Endothelial cell of umbilical vein (primary cell): Measurements from ENCODE around the gene NAT16. TPM values are rescaled to one million over a fixed set of nuclear protein-coding genes. Genes with fewer than 3 reads are reported as not detected.

Source experiments
- BruUV-seq: library from RNA; stranded (reverse); fragments of 400-500 nt; replicated peaks from 2 replicates; lab custom pipeline; 2021; lab: Mats Ljungman, UMichigan
- CTCF ChIA-PET: fragments of 300-600, 350-600 bp; sonication (Branson Sonifier 250); formaldehyde crosslinking; loops from one replicate; lab custom pipeline; 2021; ENCODE audit warnings: antibody characterized with exemption, inconsistent platforms; lab: Charles Lee
- POLR2A ChIA-PET: fragments of 300-600, 350-600 bp; sonication (Branson Sonifier 250); formaldehyde crosslinking; loops from one replicate; lab custom pipeline; 2021; ENCODE audit warnings: antibody characterized with exemption, inconsistent platforms; lab: Charles Lee
- DNase-seq: peaks from one replicate; pipeline ENCODE4 v3.0.0-alpha.2; 2011; ENCODE audit warnings: low read depth, low spot score
- FAIRE-seq: peaks from 2 replicates; lab custom pipeline; 2011; peaks lifted over from hg19 to GRCh38; lab: Jason Lieb, UNC
- H2AFZ ChIP-seq: 2 replicates; pipeline ENCODE4 v1.6.0; 2012; ENCODE audit warnings: low read depth, low read length, control low read depth, inconsistent platforms
- H3K27ac ChIP-seq: 2 replicates; pipeline ENCODE4 v1.5.1; 2011; ENCODE audit warnings: low read depth, mild to moderate bottlenecking, control low read depth, low read length, moderate library complexity; ENCODE audit not compliant: insufficient read depth
- H3K27me3 ChIP-seq, 2 experiments: 2 replicates each; pipeline versions ENCODE4 v1.6.0 to v1.6.1; 2011; ENCODE audit warnings: low read length in 2 of 2, mixed read lengths in 1 of 2; ENCODE audit not compliant: control insufficient read depth in 2 of 2, insufficient read depth in 2 of 2
- H3K36me3 ChIP-seq, 2 experiments: 2 replicates in 1 of 2; 3 replicates in 1 of 2; pipeline ENCODE4 v1.5.1; 2011; ENCODE audit warnings: low read length in 2 of 2, mild to moderate bottlenecking in 1 of 2, moderate library complexity in 1 of 2; ENCODE audit not compliant: control insufficient read depth in 2 of 2, insufficient read depth in 2 of 2; ENCODE audit errors: extremely low read depth in 1 of 2
- H3K4me1 ChIP-seq: 3 replicates; pipeline ENCODE4 v1.5.1; 2011; ENCODE audit warnings: mild to moderate bottlenecking, low read length; ENCODE audit not compliant: control insufficient read depth, insufficient read depth; ENCODE audit errors: extremely low read depth
- H3K4me2 ChIP-seq: 2 replicates; pipeline ENCODE4 v1.6.1; 2011; ENCODE audit warnings: low read length, control low read depth, mixed read lengths; ENCODE audit not compliant: insufficient read depth
- H3K4me3 ChIP-seq, 3 experiments: fragments of 200-600 bp in 1 of 3; sonication (generic), shearing (Covaris generic) in 1 of 3; replicated peaks in 1 of 3; 2 replicates each; pipeline ENCODE4 v1.5.1; 2011 to 2016; ENCODE audit warnings: control low read depth in 3 of 3, low read length in 3 of 3, mild to moderate bottlenecking in 2 of 3, inconsistent platforms in 1 of 3, low read depth in 1 of 3, moderate library complexity in 1 of 3; ENCODE audit not compliant: insufficient read depth in 1 of 3
- H3K79me2 ChIP-seq: 2 replicates; pipeline ENCODE4 v1.6.0; 2012; ENCODE audit warnings: low read length, inconsistent platforms; ENCODE audit not compliant: control insufficient read depth, insufficient read depth
- H3K9ac ChIP-seq: replicated peaks from 2 replicates; pipeline ENCODE3; 2011; ENCODE audit warnings: low read length, control low read depth; ENCODE audit not compliant: insufficient read depth; ENCODE audit errors: extremely low read depth
- H3K9me1 ChIP-seq: replicated peaks from 3 replicates; pipeline ENCODE4 v1.6.0; 2011; ENCODE audit warnings: mild to moderate bottlenecking, low read length; ENCODE audit not compliant: control insufficient read depth, insufficient read depth; ENCODE audit errors: extremely low read depth
- H3K9me3 ChIP-seq: replicated peaks from 2 replicates; pipeline ENCODE4 v1.5.1; 2012; ENCODE audit warnings: low read length, inconsistent platforms; ENCODE audit not compliant: control insufficient read depth, insufficient read depth
- H4K20me1 ChIP-seq: replicated peaks from 2 replicates; pipeline ENCODE3; 2011; ENCODE audit warnings: mild to moderate bottlenecking, low read length; ENCODE audit not compliant: control insufficient read depth, insufficient read depth; ENCODE audit errors: extremely low read depth
- EZH2 ChIP-seq: IDR thresholded peaks from 2 replicates; pipeline ENCODE4 v1.6.1; 2012; ENCODE audit warnings: borderline replicate concordance, low read depth, mild to moderate bottlenecking, moderate library complexity, low read length, inconsistent platforms; ENCODE audit not compliant: severe bottlenecking
- FOS ChIP-seq: IDR thresholded peaks from 2 replicates; pipeline ENCODE4 v1.6.1; 2011; ENCODE audit warnings: mild to moderate bottlenecking, low read length, moderate library complexity, borderline replicate concordance; ENCODE audit not compliant: insufficient read depth
- GATA2 ChIP-seq: IDR thresholded peaks from 2 replicates; pipeline ENCODE4 v1.7.0; 2011; ENCODE audit warnings: low read depth, mild to moderate bottlenecking, moderate library complexity, mixed read lengths, low read length; ENCODE audit not compliant: insufficient read length, insufficient read depth
- JUN ChIP-seq: IDR thresholded peaks from 2 replicates; pipeline ENCODE4 v1.6.1; 2011; ENCODE audit warnings: borderline replicate concordance, low read depth; ENCODE audit not compliant: insufficient read length, insufficient read depth
- MAX ChIP-seq: IDR thresholded peaks from 2 replicates; pipeline ENCODE4 v1.6.1; 2011; ENCODE audit not compliant: insufficient read depth, insufficient read length
- MYC ChIP-seq: IDR thresholded peaks from one replicate; pipeline ENCODE4 v1.6.1; 2011; ENCODE audit warnings: mild to moderate bottlenecking, low read depth, low read length
- POLR2A ChIP-seq: IDR thresholded peaks from 2 replicates; pipeline ENCODE4 v1.6.1; 2012; ENCODE audit warnings: low read depth, mild to moderate bottlenecking, control low read depth, low read length
- POLR2AphosphoS5 ChIP-seq: IDR thresholded peaks from 2 replicates; pipeline ENCODE4 v1.6.1; 2012; ENCODE audit warnings: low read depth, mild to moderate bottlenecking, control low read depth, low read length, moderate library complexity; ENCODE audit not compliant: insufficient read depth
- dilution Hi-C: fragments of 300-500 bp; cut with MboI; formaldehyde crosslinking; loops from one replicate; pipeline ENCODE4 v1.15.0; 2019; ENCODE audit warnings: low sequenced_read_pairs; ENCODE audit not compliant: extremely low pct_ligation_motif_present
- intact Hi-C: fragments of 100-400 bp; cut with micrococcal nuclease; formaldehyde crosslinking; loops from one replicate; pipeline ENCODE4 v1.10.0; 2022
- polyA plus RNA-seq, 4 experiments: library from polyadenylated mRNA; depleted of rRNA in 3 of 4; stranded (reverse) in 3 of 4; unstranded in 1 of 4; fragments of >200 nt; gene quantifications; 2 replicates each; pipeline versions ENCODE4 v1.2.1 to v1.2.3, GENCODE V29; 2011 to 2012; ENCODE audit warnings: missing spikeins in 1 of 4
- total RNA-seq: library from RNA; stranded (reverse); gene quantifications from 2 replicates; pipeline ENCODE4 v1.2.3, GENCODE V29; 2021
- TF ChIP-seq, protein P1 (sequence below), 2 donors: IDR thresholded peaks; 1 replicate in 1 of 2; 2 replicates in 1 of 2; pipeline ENCODE4 v1.5.1; 2011; ENCODE audit warnings: low read length in 2 of 2, mild to moderate bottlenecking in 2 of 2, moderate library complexity in 2 of 2, control low read depth in 1 of 2, inconsistent platforms in 1 of 2, low read depth in 1 of 2; ENCODE audit not compliant: insufficient read depth in 1 of 2; ENCODE audit errors: extremely low read depth in 1 of 2

The NAT16 gene
- total and polyA plus RNA-seq, 2 donors (not counting 3 experiments of a cell fraction or from before 2014, with no cell fraction given): not detected

DNA sequence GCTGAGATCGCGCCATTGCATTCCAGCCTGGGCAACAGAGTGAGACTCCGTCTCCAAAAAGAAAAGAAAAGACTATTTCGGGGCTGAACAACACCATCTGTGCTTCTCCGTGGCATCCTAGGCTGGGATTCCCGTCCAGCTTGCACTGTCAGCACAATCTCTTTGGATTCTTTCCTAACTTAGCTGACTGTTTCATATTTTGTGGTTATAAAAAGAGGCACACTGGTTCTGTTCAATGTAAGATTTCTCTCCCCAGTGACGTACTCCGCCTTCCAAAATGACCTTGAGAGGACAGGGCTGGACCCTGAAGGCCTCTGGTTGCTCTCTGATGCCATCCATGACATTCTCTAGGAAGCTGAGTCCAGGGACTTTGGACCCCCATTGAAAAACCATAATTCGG lies 46.6 kb upstream of the NAT16 start:
- no peak for TF ChIP-seq POLR2A
- TF ChIP-seq JUN: no peak
- TF ChIP-seq MYC: no peak
- no peak for TF ChIP-seq GATA2
- no peak for TF ChIP-seq FOS
- TF ChIP-seq, protein P1, sequence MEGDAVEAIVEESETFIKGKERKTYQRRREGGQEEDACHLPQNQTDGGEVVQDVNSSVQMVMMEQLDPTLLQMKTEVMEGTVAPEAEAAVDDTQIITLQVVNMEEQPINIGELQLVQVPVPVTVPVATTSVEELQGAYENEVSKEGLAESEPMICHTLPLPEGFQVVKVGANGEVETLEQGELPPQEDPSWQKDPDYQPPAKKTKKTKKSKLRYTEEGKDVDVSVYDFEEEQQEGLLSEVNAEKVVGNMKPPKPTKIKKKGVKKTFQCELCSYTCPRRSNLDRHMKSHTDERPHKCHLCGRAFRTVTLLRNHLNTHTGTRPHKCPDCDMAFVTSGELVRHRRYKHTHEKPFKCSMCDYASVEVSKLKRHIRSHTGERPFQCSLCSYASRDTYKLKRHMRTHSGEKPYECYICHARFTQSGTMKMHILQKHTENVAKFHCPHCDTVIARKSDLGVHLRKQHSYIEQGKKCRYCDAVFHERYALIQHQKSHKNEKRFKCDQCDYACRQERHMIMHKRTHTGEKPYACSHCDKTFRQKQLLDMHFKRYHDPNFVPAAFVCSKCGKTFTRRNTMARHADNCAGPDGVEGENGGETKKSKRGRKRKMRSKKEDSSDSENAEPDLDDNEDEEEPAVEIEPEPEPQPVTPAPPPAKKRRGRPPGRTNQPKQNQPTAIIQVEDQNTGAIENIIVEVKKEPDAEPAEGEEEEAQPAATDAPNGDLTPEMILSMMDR (IDR thresholded peaks at IDR 0.05; ENCODE audit: extremely low read depth in 1 of 2, insufficient read depth in 1 of 2, low read depth in 1 of 2, low read length in 2 of 2): no peak
- TF ChIP-seq MAX: no peak
- no peak for TF ChIP-seq EZH2
- no peak for TF ChIP-seq POLR2AphosphoS5
- no peak overlapping the region for H3K9ac ChIP-seq
- H3K79me2 ChIP-seq: peaks cover 4% of the 10 kb centered on the region
- H3K27me3 ChIP-seq: no peaks in the 10 kb centered on the region
- H3K27ac ChIP-seq: no peak overlapping the region
- peaks cover 2 to 8% of the 10 kb centered on the region in 2 experiments for H3K36me3 ChIP-seq
- FAIRE-seq (no peak), DNase-seq (no peak)
- no peak overlapping the region for H3K4me3 ChIP-seq
- H2AFZ ChIP-seq: no peak overlapping the region
- no peaks in the 10 kb centered on the region for H4K20me1 ChIP-seq
- intact Hi-C loops (no loop called here), dilution Hi-C loops (no loop called here)
- no TSS peak for BruUV-seq
- peaks cover 3% of the 10 kb centered on the region for H3K4me1 ChIP-seq
- H3K4me2 ChIP-seq: no peak overlapping the region
- CTCF ChIA-PET: interaction anchor here (0.6 to 3.7 kb wide), 5 partner anchors 9 to 337 kb away, joined by 3 to 17 read pairs (median 6); partner anchors contain the start of genes CLDN15, UFSP1 and ZNHIT1
- POLR2A ChIA-PET: no interaction called here
- no peaks in the 10 kb centered on the region for H3K9me1 ChIP-seq
- no peaks in the 10 kb centered on the region for H3K9me3 ChIP-seq
